Measurements from ENCODE around the gene ETDA. TPM values are rescaled to one million over a fixed set of nuclear protein-coding genes. Genes with fewer than 3 reads are reported as not detected.
"Not testable (repeated sequence)": the region's sequence is repeated elsewhere in the genome, so short reads cannot be mapped to it uniquely, and the experiment has no call there.

The ETDA gene
- polyA plus RNA-seq (2012; ENCODE audit: insufficient read length, low read depth), result not detected

DNA sequence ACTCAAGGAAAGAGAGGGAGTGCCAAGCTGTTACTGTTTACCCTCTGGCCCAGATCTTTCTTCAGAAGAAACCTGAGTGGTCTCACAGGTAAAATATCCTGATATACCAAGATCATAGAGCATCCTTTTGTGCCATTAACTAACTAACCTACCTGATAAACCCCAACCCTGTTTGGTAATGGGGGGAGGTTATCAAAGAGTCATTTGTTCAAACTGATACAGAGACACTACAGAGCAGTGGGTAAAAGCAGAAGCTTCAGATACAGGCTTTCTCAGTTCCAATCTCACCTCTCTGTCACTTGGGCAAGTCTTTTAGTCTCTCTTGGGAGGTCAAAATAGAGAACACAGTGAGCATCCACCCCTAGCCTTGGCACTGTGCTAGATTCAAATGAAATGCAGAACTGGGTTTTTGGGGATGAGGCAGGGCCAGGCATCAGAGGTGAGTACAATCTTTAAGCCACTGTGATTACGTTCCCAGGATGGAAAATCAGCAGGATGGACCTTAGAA is at the start of gene ETDA:
ETDA (plus strand) TSS at position 51 of the 508 bp plus-strand sequence. CDS start 1,216 bp downstream, outside the sequence.
- TF ChIP-seq FOXP2 (optimal IDR thresholded peaks at IDR 0.05; ENCODE audit: borderline replicate concordance, extremely low read depth, extremely low read length, insufficient read depth); TAF1 (IDR thresholded peaks at IDR 0.05; ENCODE audit: borderline replicate concordance, insufficient read depth, low read length); REST (IDR thresholded peaks at IDR 0.05; ENCODE audit: insufficient read depth in 1 of 2, low read depth in 2 of 2, low read length in 2 of 2): not testable (repeated sequence)

DNA sequence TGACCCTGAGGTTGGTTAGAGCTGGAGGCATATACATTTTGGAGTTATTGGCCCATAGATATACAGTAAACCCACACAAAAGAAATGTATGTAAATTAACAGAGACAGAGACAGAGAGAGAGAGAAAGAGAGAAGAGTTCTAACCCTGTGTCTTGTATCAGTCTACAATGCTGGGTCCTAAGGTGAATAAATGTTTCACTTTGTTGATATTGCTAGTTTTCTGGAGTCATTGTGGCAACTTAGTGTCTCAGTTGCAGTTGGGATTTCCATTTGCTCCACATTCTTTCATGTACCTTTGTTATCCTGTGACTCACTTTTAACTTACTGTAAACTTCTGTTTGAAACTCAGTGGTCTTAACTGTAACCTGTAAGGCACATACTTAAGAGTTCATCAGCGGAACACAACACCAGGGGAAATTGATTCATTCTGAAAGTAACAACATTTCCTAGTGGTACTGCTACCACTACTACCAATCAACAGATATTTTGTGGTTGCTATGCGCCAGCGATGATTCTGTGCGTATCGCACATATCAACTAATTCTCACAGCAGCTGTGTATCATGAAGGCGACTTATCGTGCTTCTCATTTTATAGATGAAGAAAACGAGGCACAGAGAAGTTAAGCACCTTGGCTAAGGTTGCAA is 38.5 kb upstream of the ETDA start:
- TF ChIP-seq REST (IDR thresholded peaks at IDR 0.05; ENCODE audit: insufficient read depth in 1 of 2, low read depth in 2 of 2, low read length in 2 of 2) (no peak), FOXP2 (optimal IDR thresholded peaks at IDR 0.05; ENCODE audit: borderline replicate concordance, extremely low read depth, extremely low read length, insufficient read depth) (no peak), SIN3A (IDR thresholded peaks at IDR 0.05; ENCODE audit: borderline replicate concordance, insufficient read depth, low read length) (no peak), POLR2AphosphoS5 (IDR thresholded peaks at IDR 0.05; ENCODE audit: low read depth, low read length) (no peak), TAF1 (IDR thresholded peaks at IDR 0.05; ENCODE audit: borderline replicate concordance, insufficient read depth, low read length) (no peak)

- TF ChIP-seq TAF1 (IDR thresholded peaks at IDR 0.05; ENCODE audit: borderline replicate concordance, insufficient read depth, low read length) (no peak), POLR2AphosphoS5 (IDR thresholded peaks at IDR 0.05; ENCODE audit: low read depth, low read length) (no peak), SIN3A (IDR thresholded peaks at IDR 0.05; ENCODE audit: borderline replicate concordance, insufficient read depth, low read length) (no peak), FOXP2 (optimal IDR thresholded peaks at IDR 0.05; ENCODE audit: borderline replicate concordance, extremely low read depth, extremely low read length, insufficient read depth) (no peak), REST (IDR thresholded peaks at IDR 0.05; ENCODE audit: insufficient read depth in 1 of 2, low read depth in 2 of 2, low read length in 2 of 2) (no peak)
These were observed 5.1 kb downstream of the ETDA start for GRCh38 chrX:135256923-135257322.

DNA sequence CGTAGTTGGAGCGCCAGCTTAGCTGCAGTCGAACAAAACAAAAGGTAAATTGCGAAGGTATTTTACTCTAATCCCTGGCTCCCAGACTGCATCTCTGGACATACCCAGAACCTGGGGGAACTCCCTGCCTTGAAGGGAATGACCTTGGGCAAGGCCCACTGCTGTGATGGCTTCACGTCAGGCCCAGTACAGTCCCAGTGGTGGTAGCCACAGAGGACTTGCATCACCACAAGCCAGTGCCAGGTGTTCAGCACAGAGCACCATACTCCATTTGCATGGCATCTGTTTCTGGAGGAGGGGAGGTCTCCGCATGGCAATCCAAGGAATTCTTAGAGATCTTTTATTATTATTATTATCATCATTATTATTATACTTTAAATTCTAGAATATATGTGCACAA is 5.6 kb downstream of the ETDA start:
- TF ChIP-seq TAF1 (IDR thresholded peaks at IDR 0.05; ENCODE audit: borderline replicate concordance, insufficient read depth, low read length) (no peak), POLR2AphosphoS5 (IDR thresholded peaks at IDR 0.05; ENCODE audit: low read depth, low read length) (no peak), SIN3A (IDR thresholded peaks at IDR 0.05; ENCODE audit: borderline replicate concordance, insufficient read depth, low read length) (no peak), REST (IDR thresholded peaks at IDR 0.05; ENCODE audit: insufficient read depth in 1 of 2, low read depth in 2 of 2, low read length in 2 of 2) (no peak), FOXP2 (optimal IDR thresholded peaks at IDR 0.05; ENCODE audit: borderline replicate concordance, extremely low read depth, extremely low read length, insufficient read depth) (no peak)

All from PFSK-1 (cell line).